GM21529 (cell line): ENCODE measurements around the gene ABLIM2.

Experiments used
- ATAC-seq: cut with Tn5 transposase; IDR thresholded peaks from one replicate; pipeline ENCODE4 v1.9.1; 2021; ENCODE audit not compliant: unreplicated experiment

The ABLIM2 gene

GRCh38 chr4:8087921-8088495 is 70.6 kb downstream of the ABLIM2 start:
- no peak for ATAC-seq

GRCh38 chr4:8086783-8087445 is 71.7 kb downstream of the ABLIM2 start:
- no peak for ATAC-seq

- ATAC-seq = no peak
These were observed 73.0 kb downstream of the ABLIM2 start for GRCh38 chr4:8085491-8086117.

GRCh38 chr4:8084712-8085490 is 73.7 kb downstream of the ABLIM2 start:
- no peak for ATAC-seq

- ATAC-seq = no peak
These were observed 74.5 kb downstream of the ABLIM2 start for GRCh38 chr4:8084031-8084660.

- ATAC-seq = no peak
These were observed 75.4 kb downstream of the ABLIM2 start for GRCh38 chr4:8083086-8083825.

GRCh38 chr4:8082517-8083055 is 76.0 kb downstream of the ABLIM2 start:
- ATAC-seq = no peak

- ATAC-seq = no peak
These were observed 76.7 kb downstream of the ABLIM2 start for GRCh38 chr4:8081621-8082516.

GRCh38 chr4:8081171-8081570 is 77.4 kb downstream of the ABLIM2 start:
- no peak for ATAC-seq

GRCh38 chr4:8080754-8081065 is 77.9 kb downstream of the ABLIM2 start:
- no peak for ATAC-seq

GRCh38 chr4:8079916-8080753 is 78.5 kb downstream of the ABLIM2 start:
- ATAC-seq = no peak

- ATAC-seq = no peak
These were observed 79.4 kb downstream of the ABLIM2 start for GRCh38 chr4:8079031-8079885.

GRCh38 chr4:8078610-8079015 is 80.0 kb downstream of the ABLIM2 start:
- ATAC-seq = no peak

- ATAC-seq = no peak
These were observed 80.5 kb downstream of the ABLIM2 start for GRCh38 chr4:8078109-8078494.

- ATAC-seq = no peak
These were observed 81.2 kb downstream of the ABLIM2 start for GRCh38 chr4:8077181-8078108.

- ATAC-seq = no peak
These were observed 82.6 kb downstream of the ABLIM2 start for GRCh38 chr4:8076023-8076422.
